Measurements from ENCODE around the gene GSG1L. TPM values are rescaled to one million over a fixed set of nuclear protein-coding genes. Genes with fewer than 3 reads are reported as not detected.

Gene GSG1L
- total and polyA plus RNA-seq, 9 of the 15 experiments (the other 6 are each of a cell fraction or from before 2014, with no cell fraction given), result not detected

GRCh38 chr16:27824786-27825185, 238.7 kb downstream of the GSG1L start:
- DNase-seq (ENCODE audit: extremely low read depth in 1 of 4, low spot score in 3 of 4) (no peak), FAIRE-seq (no peak), ATAC-seq (no peak)
- Histone ChIP-seq H3K4me1 (replicated peaks in 1 of 2; ENCODE audit: control insufficient read depth in 2 of 2, insufficient read depth in 2 of 2, low read length in 2 of 2) (no peaks in the 10 kb centered on the region), H4K20me1 (replicated peaks; ENCODE audit: control insufficient read depth, insufficient read depth, low read length) (peaks cover 9% of the 10 kb centered on the region; the same call in 1 of the 2 replicates), H3K79me2 (ENCODE audit: control insufficient read depth, insufficient read depth, low read length) (no peaks in the 10 kb centered on the region), H3K36me3 (ENCODE audit: control insufficient read depth, insufficient read depth, low read length) (no peaks in the 10 kb centered on the region), H3K9me1 (ENCODE audit: control insufficient read depth, insufficient read depth, low read length) (no peaks in the 10 kb centered on the region), H2AFZ (ENCODE audit: low read depth, low read length) (no peak overlapping the region), H3K27me3 (ENCODE audit: control insufficient read depth in 2 of 2, insufficient read depth in 2 of 2, low read length in 2 of 2) (peaks cover 15 to 39% of the 10 kb centered on the region in 2 experiments; a peak in 3 of 5 replicates), H3K9ac (ENCODE audit: insufficient read depth in 1 of 2, low read depth in 2 of 2, low read length in 2 of 2) (no peak overlapping the region), H3K27ac (ENCODE audit: extremely low read depth, low read depth, low read length) (no peak overlapping the region), H3K9me3 (replicated peaks; ENCODE audit: control insufficient read depth, insufficient read depth, low read depth, low read length) (no peaks in the 10 kb centered on the region), H3K4me3 (no peak overlapping the region), H3K4me2 (ENCODE audit: insufficient read depth, low read length) (no peak overlapping the region)
- intact Hi-C loops (cut with micrococcal nuclease), result no loop called here
- ChIA-PET POLR2A (interaction anchor here (0.5 to 1.4 kb wide), 2 partner anchors 20 to 85 kb away, joined by 3 read pairs; no protein-coding TSS in a partner anchor), CTCF (ENCODE audit: low intra/inter-chr PET ratio) (no interaction called here)
- no TSS peak for BruUV-seq (replicated peaks)
- whole genome bisulfite sequencing (ENCODE audit: insufficient coverage, low coverage, missing lambda C conversion rate), result 1% methylated on average over 9 of the region's 9 CpGs
- in situ Hi-C loops (cut with MboI), result no loop called here
- TF ChIP-seq, protein P1, sequence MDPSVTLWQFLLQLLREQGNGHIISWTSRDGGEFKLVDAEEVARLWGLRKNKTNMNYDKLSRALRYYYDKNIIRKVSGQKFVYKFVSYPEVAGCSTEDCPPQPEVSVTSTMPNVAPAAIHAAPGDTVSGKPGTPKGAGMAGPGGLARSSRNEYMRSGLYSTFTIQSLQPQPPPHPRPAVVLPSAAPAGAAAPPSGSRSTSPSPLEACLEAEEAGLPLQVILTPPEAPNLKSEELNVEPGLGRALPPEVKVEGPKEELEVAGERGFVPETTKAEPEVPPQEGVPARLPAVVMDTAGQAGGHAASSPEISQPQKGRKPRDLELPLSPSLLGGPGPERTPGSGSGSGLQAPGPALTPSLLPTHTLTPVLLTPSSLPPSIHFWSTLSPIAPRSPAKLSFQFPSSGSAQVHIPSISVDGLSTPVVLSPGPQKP (CRISPR knock-in tag; IDR thresholded peaks at IDR 0.05), result no peak
- TF ChIP-seq GABPB2 (CRISPR knock-in tag; conservative IDR thresholded peaks at IDR 0.05), result no peak
- no peak for TF ChIP-seq ESRRB (CRISPR knock-in tag; IDR thresholded peaks at IDR 0.05; ENCODE audit: borderline replicate concordance)
- no peak for TF ChIP-seq ZNF695 (CRISPR knock-in tag; IDR thresholded peaks at IDR 0.05)
- no peak for TF ChIP-seq DIDO1 (tag; IDR thresholded peaks at IDR 0.05; ENCODE audit: low read depth)
- TF ChIP-seq, protein P2, sequence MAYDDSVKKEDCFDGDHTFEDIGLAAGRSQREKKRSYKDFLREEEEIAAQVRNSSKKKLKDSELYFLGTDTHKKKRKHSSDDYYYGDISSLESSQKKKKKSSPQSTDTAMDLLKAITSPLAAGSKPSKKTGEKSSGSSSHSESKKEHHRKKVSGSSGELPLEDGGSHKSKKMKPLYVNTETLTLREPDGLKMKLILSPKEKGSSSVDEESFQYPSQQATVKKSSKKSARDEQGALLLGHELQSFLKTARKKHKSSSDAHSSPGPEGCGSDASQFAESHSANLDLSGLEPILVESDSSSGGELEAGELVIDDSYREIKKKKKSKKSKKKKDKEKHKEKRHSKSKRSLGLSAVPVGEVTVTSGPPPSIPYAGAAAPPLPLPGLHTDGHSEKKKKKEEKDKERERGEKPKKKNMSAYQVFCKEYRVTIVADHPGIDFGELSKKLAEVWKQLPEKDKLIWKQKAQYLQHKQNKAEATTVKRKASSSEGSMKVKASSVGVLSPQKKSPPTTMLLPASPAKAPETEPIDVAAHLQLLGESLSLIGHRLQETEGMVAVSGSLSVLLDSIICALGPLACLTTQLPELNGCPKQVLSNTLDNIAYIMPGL (CRISPR knock-in tag; IDR thresholded peaks at IDR 0.05), result no peak
- TF ChIP-seq HMBOX1 (IDR thresholded peaks at IDR 0.05), result no peak
- TF ChIP-seq ARHGAP35 (IDR thresholded peaks at IDR 0.05; ENCODE audit: partially characterized antibody), result no peak
- TF ChIP-seq CREB3 (tag; conservative IDR thresholded peaks at IDR 0.05; ENCODE audit: low read depth), result no peak
- TF ChIP-seq SMARCA5 (IDR thresholded peaks at IDR 0.05), result no peak
- no peak for TF ChIP-seq NFRKB (IDR thresholded peaks at IDR 0.05; ENCODE audit: low read depth)
- TF ChIP-seq ZNF316 (IDR thresholded peaks at IDR 0.05), result no peak
- TF ChIP-seq RBBP5 (IDR thresholded peaks at IDR 0.05; ENCODE audit: borderline replicate concordance, insufficient read depth, low read length, poor library complexity, severe bottlenecking), result no peak
- no peak for TF ChIP-seq ZNF696 (CRISPR knock-in tag; conservative IDR thresholded peaks at IDR 0.05)
- TF ChIP-seq CHD2 (IDR thresholded peaks at IDR 0.05; ENCODE audit: low read depth, low read length), result no peak
- TF ChIP-seq NCOA6 (IDR thresholded peaks at IDR 0.05), result no peak
- no peak for TF ChIP-seq ZBTB17 (CRISPR knock-in tag; IDR thresholded peaks at IDR 0.05)

Measured in K562 (cell line).